Suprapubic skin (tissue), 4 donors: Measurements from ENCODE around the gene LILRA2.
"Not testable (repeated sequence)": the region's sequence is repeated elsewhere in the genome, so short reads cannot be mapped to it uniquely, and the experiment has no call there.

Experiments
- CTCF ChIP-seq, 2 donors: fragments of 200-600 bp in 1 of 2; fragments of 450-650 bp in 1 of 2; sonication (generic) in 1 of 2; IDR thresholded peaks; one replicate each; pipeline ENCODE4 v1.5.1; 2016 to 2019; ENCODE audit warnings: antibody characterized with exemption in 2 of 2, mild to moderate bottlenecking in 1 of 2, moderate library complexity in 1 of 2
- EP300 ChIP-seq: sonication (generic); formaldehyde crosslinking; IDR thresholded peaks from one replicate; pipeline ENCODE4 v1.6.1; 2017; ENCODE audit warnings: antibody characterized with exemption
- POLR2A ChIP-seq, 2 donors: fragments of 450-650 bp; IDR thresholded peaks; one replicate each; pipeline ENCODE4 v1.6.1; 2017; ENCODE audit warnings: antibody characterized with exemption in 2 of 2, mild to moderate bottlenecking in 2 of 2, moderate library complexity in 2 of 2
- POLR2AphosphoS5 ChIP-seq, 3 donors: sonication (generic); formaldehyde crosslinking; IDR thresholded peaks; one replicate each; pipeline ENCODE4 v1.6.1; 2017; ENCODE audit warnings: antibody characterized with exemption in 3 of 3

DNA sequence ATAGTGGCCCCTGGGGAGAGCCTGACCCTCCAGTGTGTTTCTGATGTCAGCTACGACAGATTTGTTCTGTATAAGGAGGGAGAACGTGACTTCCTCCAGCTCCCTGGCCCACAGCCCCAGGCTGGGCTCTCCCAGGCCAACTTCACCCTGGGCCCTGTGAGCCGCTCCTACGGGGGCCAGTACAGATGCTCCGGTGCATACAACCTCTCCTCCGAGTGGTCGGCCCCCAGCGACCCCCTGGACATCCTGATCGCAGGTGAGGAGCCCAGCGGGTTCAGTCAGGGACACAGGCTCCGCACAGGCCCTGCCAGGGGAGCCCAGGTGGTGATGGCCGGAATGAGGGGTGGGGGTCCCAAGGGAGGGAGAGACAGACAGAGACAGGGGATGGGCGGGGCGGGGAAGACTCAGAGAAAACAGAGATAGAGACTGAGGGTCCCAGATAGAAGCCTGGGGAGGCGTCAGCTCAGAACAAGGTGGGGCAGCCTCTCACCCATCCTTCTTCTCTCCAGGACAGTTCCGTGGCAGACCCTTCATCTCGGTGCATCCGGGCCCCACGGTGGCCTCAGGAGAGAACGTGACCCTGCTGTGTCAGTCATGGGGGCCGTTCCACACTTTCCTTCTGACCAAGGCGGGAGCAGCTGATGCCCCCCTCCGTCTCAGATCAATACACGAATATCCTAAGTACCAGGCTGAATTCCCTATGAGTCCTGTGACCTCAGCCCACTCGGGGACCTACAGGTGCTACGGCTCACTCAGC lies 22.3 kb downstream of the LILRA2 start:
- not testable (repeated sequence) for TF ChIP-seq POLR2A (IDR thresholded peaks at IDR 0.05); CTCF (IDR thresholded peaks at IDR 0.05); POLR2AphosphoS5 (IDR thresholded peaks at IDR 0.05); EP300
